Activated T-cell treated with anti-CD3 and anti-CD28 coated beads, Interleukin-2, amount 50 U/mL, for 48 hours (primary cell): ENCODE results near the gene LYPD1.
A peak's percentile ranks its signal among the peaks of the same experiment; 100 is the strongest.
"Not testable (repeated sequence)": the region's sequence is repeated elsewhere in the genome, so short reads cannot be mapped to it uniquely, and the experiment has no call there.

Experiments used
- DNase-seq, 2 experiments: peaks; one replicate each; pipeline ENCODE4 v3.0.0-alpha.2; 2020

Gene LYPD1

GRCh38 chr2:132669908-132670495, at the start of gene LYPD1:
Gene LYPD1 (minus strand): TSS chr2:132670205. CDS start chr2:132669932, 273 bp downstream.
- peak in 1 of 2 experiments; percentile 14 for DNase-seq

- no peak for DNase-seq
Measured at GRCh38 chr2:132719480-132719879, 49.5 kb upstream of the LYPD1 start.

DNA sequence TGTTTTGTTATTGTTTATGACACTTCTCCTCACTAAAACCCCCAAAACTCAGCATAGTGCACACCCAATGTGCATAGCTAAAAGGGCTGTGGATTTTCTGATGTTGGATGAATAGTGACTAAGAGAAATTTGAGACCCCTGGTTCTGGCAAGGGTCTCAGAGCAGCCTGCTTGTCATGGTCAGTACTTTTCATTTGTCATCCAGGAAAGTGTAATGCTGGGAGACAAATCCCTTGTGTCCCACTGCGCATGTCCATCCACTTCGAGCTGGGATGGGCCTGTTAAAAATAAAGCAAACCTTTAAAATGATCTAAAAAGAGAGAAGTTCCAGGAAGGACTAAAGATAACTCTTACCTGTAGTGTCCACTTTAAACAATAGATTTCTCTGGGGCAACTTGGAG, 46.9 kb upstream of the LYPD1 start:
- DNase-seq = no peak

- DNase-seq = no peak
Measured at GRCh38 chr2:132715386-132716351, 45.7 kb upstream of the LYPD1 start.

GRCh38 chr2:132703396-132703795, 33.4 kb upstream of the LYPD1 start:
- no peak for DNase-seq

DNA sequence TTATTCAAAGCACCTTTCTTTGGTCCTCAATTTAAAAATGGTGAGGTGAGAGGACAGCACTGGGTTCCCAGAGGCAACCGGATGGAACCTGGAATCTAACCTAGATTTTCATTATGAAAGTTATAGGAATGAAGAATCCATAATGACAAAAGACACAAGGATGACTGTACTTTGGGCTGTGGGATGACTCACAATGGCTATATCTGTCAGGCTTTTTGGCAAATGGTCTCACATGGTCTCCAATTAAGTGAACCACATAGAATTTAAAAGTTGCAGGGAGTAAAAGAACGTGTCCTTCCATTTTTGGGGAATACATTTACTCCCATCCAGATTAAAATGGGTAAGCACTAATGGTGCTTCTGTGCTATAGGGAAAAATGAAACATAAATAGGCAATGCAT, 31.8 kb upstream of the LYPD1 start:
- DNase-seq = no peak

GRCh38 chr2:132699802-132700201, 29.8 kb upstream of the LYPD1 start:
- not testable (repeated sequence) for DNase-seq

DNA sequence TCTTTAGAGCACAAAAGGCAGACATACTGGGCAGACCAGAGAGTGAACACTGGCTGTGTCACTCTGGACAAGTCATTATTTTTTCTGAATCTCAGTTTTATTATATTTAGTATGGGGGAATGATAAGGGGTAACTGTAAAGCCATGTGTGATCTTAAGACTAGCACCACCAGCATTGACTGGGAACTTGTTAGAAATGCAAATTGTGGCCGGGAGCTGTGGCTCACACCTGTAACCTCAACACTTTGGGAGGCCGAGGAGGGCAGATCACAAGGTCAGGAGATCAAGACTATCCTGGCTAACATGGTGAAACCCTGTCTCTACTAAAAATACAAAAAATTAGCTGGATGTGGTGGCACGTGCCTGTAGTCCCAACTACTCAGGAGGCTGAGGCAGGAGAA, 28.3 kb upstream of the LYPD1 start:
- DNase-seq = not testable (repeated sequence)

- DNase-seq = no peak
Measured at GRCh38 chr2:132697556-132698205, 27.7 kb upstream of the LYPD1 start.

DNA sequence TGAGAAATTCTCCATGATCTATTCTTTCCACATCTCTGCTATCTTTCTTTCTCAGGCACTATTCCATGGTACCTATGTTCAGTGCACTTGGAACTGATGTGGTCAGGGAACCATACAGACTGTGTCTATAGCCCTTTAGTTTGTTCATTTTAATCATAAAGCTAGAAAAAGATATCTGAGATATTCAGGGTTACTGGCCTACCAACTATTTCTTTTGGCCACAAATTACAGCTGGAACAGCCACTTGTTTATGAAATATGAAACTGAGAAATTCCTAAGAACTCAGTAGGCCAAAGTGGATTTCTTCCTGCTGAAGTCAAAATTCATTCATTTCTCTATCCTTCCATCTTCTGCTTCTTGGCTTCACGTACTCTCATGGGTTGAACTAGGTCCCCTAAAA, 22.8 kb upstream of the LYPD1 start:
- DNase-seq = no peak

DNA sequence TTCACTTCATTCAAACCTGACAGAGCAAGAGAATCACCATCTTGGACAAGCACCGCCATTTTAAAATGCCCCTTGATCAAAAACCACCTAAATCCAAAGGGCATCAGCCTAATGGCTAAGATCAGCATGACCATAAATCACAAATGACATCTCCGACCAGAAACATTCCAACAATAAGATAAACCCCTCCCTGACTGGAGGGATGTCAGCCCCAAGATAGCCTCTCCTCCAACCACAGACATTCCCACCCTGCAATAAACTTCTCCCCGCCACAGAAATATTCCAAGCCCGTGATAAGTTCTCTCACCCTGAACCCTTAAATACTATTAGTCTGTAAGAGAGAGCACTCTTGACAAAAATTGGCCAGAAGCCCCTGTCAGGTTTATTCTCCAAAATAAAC, 21.6 kb upstream of the LYPD1 start:
- DNase-seq = no peak

DNA sequence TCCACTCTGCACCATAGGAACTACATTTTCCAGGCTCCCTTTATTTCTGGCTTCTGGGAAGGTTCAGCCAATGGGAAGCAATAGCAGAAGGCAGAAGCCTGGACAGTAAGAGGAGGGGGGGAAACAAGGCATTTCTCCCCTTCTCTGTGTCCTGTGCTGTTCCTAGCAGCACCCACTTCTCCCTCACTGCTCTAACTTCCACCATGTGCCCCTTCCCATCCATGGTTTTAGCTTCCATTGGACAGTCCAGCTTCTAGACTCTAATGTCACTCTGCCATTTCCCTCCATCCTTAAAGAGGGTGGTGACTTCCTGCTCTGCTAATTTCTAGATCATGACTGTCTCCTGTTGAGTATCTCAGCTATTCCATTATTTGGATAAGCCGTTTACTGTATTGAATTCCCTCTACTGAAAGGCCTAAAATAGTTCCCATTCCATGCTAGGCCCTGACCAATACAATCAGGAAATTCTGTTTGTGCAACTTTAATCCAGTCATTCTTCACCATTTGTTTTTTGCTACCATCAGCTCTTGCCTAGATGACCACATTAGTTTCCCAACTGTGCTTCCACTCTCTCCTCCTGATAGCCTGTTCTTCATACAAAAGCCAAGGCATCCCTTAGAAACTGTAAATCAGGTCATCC, 20.8 kb upstream of the LYPD1 start:
- DNase-seq = no peak

DNA sequence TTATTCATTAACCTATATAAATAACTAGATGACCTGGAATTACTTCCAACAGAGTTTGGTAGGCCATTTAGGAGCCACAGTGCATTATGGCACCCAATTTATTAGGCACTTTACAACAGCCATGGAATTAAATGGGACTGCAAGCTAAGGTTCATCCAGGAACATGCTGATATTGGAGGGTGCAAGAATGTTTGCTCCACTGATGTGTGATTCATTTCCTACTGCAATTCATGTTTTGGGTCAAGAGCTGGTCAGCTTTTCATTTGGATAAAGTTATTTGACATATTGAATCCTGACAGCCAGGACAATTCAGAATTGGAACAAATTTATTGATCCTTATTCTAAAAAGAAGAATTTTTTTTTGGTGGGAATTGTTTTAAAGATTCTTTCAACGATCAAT, 11.8 kb upstream of the LYPD1 start:
- DNase-seq = no peak

DNA sequence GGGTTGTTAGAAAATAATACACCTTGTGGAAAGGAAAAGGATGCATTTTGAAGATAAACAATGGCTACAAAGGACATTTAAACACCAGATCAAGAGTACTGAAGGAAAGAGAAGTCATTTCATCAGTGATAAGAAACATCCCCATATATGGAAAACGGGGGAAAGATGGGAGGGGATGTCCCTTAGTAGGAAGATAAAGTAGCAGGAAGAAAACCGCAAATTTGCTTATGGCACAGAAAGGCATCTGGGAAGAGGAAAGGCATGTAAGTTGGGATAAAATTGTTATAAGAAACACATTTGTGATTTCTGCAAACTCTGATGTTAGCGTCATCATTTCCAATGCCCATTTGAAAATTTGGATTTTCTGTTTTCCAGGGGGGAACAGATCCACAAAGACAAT, 10.5 kb upstream of the LYPD1 start:
- no peak for DNase-seq

GRCh38 chr2:132678483-132678882, 8.5 kb upstream of the LYPD1 start:
- DNase-seq = no peak

- DNase-seq = no peak
Measured at GRCh38 chr2:132677661-132678060, 7.7 kb upstream of the LYPD1 start.

DNA sequence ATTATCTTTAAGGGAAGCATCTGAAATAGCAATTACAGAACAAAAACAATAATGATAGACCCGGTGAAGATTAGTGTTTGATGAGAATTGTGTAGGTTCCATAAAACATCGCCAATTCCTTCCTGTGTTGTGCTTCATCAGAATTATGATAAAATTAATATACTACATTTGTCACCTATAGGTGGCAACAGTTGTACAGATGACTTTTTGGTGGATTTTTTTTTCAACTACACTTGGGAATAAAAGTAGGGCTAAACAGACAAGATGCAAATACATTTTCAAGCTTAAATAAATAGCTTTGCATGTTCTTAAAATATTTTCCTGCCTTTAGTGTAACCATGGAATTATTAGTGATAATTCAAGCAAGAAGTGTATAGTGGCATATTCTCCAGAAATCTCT, 7.0 kb upstream of the LYPD1 start:
- DNase-seq = no peak

GRCh38 chr2:132671151-132671835, 1.3 kb upstream of the LYPD1 start:
- no peak for DNase-seq

DNA sequence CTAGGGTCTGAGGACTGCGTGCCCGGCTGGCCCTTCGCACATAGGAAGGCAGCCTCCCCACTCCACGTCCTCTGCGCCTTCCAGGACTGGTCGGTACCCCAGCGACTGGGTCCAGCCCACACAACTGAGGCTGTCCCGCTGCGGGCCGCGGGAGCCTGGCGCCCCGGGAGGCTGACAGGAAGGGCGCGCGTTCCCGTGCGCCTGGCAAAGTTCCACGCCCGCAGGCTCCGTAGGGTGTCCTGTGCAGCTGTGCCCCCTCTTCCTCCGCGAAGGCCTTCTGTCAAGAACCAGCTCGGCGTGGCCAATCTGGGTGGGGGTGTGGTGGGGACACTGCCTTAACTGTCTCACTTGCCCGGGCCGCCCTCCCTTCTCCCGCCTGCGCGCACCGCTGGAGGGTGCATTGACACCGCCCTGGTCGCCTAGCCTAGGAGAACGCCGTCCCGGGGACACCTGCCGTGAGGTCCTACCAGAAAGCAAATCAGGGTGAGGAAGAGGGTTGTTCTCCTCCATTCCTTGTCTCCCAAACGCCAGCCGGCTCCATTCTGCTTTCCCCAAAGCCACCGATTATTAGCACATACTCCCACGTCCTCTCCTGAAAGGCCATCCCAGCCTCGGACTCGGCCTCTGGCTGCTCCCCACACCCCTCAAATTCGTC, 618 bp upstream of the LYPD1 start:
- DNase-seq = peak in 1 of 2 experiments; percentile 11

- DNase-seq = peak in 1 of 2 experiments; percentile 11
Measured at GRCh38 chr2:132668987-132669907, 758 bp downstream of the LYPD1 start.
